H1 (cell line): ENCODE data around the gene SLC28A1.

ENCODE experiments used
- BACH1 ChIP-seq: IDR thresholded peaks from 2 replicates; pipeline ENCODE4 v1.6.1; 2012; ENCODE audit warnings: low read length, improper control_type of control experiment
- CBX8 ChIP-seq: fragments of 300-800, 300-1000 bp; sonication (generic); IDR thresholded peaks from 2 replicates; pipeline ENCODE4 v1.7.1; 2016; ENCODE audit warnings: low read depth, low read length, borderline replicate concordance
- CREB1 ChIP-seq: IDR thresholded peaks from 2 replicates; pipeline ENCODE4 v1.6.1; 2012; ENCODE audit warnings: inconsistent platforms
- EP300 ChIP-seq, 2 experiments: IDR thresholded peaks; 1 replicate in 1 of 2; 2 replicates in 1 of 2; pipeline ENCODE4 v1.6.1; 2011 to 2012; ENCODE audit warnings: low read depth in 2 of 2, low read length in 2 of 2, mild to moderate bottlenecking in 2 of 2, borderline replicate concordance in 1 of 2, inconsistent platforms in 1 of 2, moderate library complexity in 1 of 2
- MAX ChIP-seq: IDR thresholded peaks from 2 replicates; pipeline ENCODE4 v1.6.1; 2012; ENCODE audit warnings: inconsistent platforms
- PHF8 ChIP-seq: fragments of 200-600 bp; sonication (generic); conservative IDR thresholded peaks from 2 replicates; pipeline ENCODE4 v1.7.1; 2012; ENCODE audit warnings: low read depth, mild to moderate bottlenecking, inconsistent platforms, low read length, moderate library complexity
- POLR2A ChIP-seq, 2 experiments: IDR thresholded peaks; 1 replicate in 1 of 2; 2 replicates in 1 of 2; pipeline ENCODE4 v1.6.1; 2011; ENCODE audit warnings: low read depth in 2 of 2, low read length in 2 of 2, mild to moderate bottlenecking in 2 of 2; ENCODE audit errors: control extremely low read depth in 1 of 2
- RAD21 ChIP-seq, 2 experiments: IDR thresholded peaks in 1 of 2; conservative IDR thresholded peaks in 1 of 2; 2 replicates each; pipeline ENCODE4 v1.6.1; 2011; ENCODE audit warnings: low read depth in 2 of 2, low read length in 2 of 2, improper control_type of control experiment in 1 of 2, inconsistent platforms in 1 of 2, mild to moderate bottlenecking in 1 of 2, moderate library complexity in 1 of 2
- SP2 ChIP-seq: IDR thresholded peaks from 2 replicates; pipeline ENCODE4 v1.6.1; 2012; ENCODE audit warnings: mild to moderate bottlenecking, low read length, inconsistent platforms
- SRF ChIP-seq: IDR thresholded peaks from 2 replicates; pipeline ENCODE4 v1.6.1; 2011; ENCODE audit warnings: mild to moderate bottlenecking, low read depth, low read length, moderate library complexity
- USF2 ChIP-seq: IDR thresholded peaks from 2 replicates; pipeline ENCODE4 v1.6.1; 2011; ENCODE audit warnings: low read length, improper control_type of control experiment
- TF ChIP-seq, protein P1 (sequence below), 3 experiments: IDR thresholded peaks; 1 replicate in 2 of 3; 2 replicates in 1 of 3; pipeline versions ENCODE4 v1.5.1 to v1.6.1; 2011; ENCODE audit warnings: low read length in 3 of 3, mild to moderate bottlenecking in 3 of 3, inconsistent platforms in 2 of 3, low read depth in 1 of 3, moderate library complexity in 1 of 3; ENCODE audit not compliant: insufficient read depth in 1 of 3; ENCODE audit errors: control extremely low read depth in 1 of 3
- TF ChIP-seq, protein P2 (sequence below): fragments of 300-600 bp; sonication (generic); IDR thresholded peaks from 2 replicates; pipeline ENCODE4 v1.7.1; 2012; ENCODE audit warnings: low read length, moderate library complexity, mild to moderate bottlenecking, inconsistent platforms; ENCODE audit not compliant: insufficient replicate concordance

- no peak for TF ChIP-seq USF2
- no peak for TF ChIP-seq CREB1
- TF ChIP-seq RAD21 (IDR thresholded peaks at IDR 0.05 in 1 of 2, conservative IDR thresholded peaks at IDR 0.05 in 1 of 2; ENCODE audit: low read depth in 2 of 2, low read length in 2 of 2): no peak
- no peak for TF ChIP-seq EP300 (IDR thresholded peaks at IDR 0.05; ENCODE audit: borderline replicate concordance in 1 of 2, low read depth in 2 of 2, low read length in 2 of 2)
- TF ChIP-seq, protein P1, sequence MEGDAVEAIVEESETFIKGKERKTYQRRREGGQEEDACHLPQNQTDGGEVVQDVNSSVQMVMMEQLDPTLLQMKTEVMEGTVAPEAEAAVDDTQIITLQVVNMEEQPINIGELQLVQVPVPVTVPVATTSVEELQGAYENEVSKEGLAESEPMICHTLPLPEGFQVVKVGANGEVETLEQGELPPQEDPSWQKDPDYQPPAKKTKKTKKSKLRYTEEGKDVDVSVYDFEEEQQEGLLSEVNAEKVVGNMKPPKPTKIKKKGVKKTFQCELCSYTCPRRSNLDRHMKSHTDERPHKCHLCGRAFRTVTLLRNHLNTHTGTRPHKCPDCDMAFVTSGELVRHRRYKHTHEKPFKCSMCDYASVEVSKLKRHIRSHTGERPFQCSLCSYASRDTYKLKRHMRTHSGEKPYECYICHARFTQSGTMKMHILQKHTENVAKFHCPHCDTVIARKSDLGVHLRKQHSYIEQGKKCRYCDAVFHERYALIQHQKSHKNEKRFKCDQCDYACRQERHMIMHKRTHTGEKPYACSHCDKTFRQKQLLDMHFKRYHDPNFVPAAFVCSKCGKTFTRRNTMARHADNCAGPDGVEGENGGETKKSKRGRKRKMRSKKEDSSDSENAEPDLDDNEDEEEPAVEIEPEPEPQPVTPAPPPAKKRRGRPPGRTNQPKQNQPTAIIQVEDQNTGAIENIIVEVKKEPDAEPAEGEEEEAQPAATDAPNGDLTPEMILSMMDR (IDR thresholded peaks at IDR 0.05; ENCODE audit: control extremely low read depth in 1 of 3, insufficient read depth in 1 of 3, low read depth in 1 of 3, low read length in 3 of 3): no peak
- TF ChIP-seq PHF8: no peak
- no peak for TF ChIP-seq CBX8
- no peak for TF ChIP-seq POLR2A (IDR thresholded peaks at IDR 0.05; ENCODE audit: control extremely low read depth in 1 of 2, low read depth in 2 of 2, low read length in 2 of 2)
- no peak for TF ChIP-seq BACH1
- TF ChIP-seq, protein P2, sequence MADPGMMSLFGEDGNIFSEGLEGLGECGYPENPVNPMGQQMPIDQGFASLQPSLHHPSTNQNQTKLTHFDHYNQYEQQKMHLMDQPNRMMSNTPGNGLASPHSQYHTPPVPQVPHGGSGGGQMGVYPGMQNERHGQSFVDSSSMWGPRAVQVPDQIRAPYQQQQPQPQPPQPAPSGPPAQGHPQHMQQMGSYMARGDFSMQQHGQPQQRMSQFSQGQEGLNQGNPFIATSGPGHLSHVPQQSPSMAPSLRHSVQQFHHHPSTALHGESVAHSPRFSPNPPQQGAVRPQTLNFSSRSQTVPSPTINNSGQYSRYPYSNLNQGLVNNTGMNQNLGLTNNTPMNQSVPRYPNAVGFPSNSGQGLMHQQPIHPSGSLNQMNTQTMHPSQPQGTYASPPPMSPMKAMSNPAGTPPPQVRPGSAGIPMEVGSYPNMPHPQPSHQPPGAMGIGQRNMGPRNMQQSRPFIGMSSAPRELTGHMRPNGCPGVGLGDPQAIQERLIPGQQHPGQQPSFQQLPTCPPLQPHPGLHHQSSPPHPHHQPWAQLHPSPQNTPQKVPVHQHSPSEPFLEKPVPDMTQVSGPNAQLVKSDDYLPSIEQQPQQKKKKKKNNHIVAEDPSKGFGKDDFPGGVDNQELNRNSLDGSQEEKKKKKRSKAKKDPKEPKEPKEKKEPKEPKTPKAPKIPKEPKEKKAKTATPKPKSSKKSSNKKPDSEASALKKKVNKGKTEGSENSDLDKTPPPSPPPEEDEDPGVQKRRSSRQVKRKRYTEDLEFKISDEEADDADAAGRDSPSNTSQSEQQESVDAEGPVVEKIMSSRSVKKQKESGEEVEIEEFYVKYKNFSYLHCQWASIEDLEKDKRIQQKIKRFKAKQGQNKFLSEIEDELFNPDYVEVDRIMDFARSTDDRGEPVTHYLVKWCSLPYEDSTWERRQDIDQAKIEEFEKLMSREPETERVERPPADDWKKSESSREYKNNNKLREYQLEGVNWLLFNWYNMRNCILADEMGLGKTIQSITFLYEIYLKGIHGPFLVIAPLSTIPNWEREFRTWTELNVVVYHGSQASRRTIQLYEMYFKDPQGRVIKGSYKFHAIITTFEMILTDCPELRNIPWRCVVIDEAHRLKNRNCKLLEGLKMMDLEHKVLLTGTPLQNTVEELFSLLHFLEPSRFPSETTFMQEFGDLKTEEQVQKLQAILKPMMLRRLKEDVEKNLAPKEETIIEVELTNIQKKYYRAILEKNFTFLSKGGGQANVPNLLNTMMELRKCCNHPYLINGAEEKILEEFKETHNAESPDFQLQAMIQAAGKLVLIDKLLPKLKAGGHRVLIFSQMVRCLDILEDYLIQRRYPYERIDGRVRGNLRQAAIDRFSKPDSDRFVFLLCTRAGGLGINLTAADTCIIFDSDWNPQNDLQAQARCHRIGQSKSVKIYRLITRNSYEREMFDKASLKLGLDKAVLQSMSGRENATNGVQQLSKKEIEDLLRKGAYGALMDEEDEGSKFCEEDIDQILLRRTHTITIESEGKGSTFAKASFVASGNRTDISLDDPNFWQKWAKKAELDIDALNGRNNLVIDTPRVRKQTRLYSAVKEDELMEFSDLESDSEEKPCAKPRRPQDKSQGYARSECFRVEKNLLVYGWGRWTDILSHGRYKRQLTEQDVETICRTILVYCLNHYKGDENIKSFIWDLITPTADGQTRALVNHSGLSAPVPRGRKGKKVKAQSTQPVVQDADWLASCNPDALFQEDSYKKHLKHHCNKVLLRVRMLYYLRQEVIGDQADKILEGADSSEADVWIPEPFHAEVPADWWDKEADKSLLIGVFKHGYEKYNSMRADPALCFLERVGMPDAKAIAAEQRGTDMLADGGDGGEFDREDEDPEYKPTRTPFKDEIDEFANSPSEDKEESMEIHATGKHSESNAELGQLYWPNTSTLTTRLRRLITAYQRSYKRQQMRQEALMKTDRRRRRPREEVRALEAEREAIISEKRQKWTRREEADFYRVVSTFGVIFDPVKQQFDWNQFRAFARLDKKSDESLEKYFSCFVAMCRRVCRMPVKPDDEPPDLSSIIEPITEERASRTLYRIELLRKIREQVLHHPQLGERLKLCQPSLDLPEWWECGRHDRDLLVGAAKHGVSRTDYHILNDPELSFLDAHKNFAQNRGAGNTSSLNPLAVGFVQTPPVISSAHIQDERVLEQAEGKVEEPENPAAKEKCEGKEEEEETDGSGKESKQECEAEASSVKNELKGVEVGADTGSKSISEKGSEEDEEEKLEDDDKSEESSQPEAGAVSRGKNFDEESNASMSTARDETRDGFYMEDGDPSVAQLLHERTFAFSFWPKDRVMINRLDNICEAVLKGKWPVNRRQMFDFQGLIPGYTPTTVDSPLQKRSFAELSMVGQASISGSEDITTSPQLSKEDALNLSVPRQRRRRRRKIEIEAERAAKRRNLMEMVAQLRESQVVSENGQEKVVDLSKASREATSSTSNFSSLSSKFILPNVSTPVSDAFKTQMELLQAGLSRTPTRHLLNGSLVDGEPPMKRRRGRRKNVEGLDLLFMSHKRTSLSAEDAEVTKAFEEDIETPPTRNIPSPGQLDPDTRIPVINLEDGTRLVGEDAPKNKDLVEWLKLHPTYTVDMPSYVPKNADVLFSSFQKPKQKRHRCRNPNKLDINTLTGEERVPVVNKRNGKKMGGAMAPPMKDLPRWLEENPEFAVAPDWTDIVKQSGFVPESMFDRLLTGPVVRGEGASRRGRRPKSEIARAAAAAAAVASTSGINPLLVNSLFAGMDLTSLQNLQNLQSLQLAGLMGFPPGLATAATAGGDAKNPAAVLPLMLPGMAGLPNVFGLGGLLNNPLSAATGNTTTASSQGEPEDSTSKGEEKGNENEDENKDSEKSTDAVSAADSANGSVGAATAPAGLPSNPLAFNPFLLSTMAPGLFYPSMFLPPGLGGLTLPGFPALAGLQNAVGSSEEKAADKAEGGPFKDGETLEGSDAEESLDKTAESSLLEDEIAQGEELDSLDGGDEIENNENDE: no peak
- TF ChIP-seq MAX: no peak
- TF ChIP-seq SP2: no peak
- no peak for TF ChIP-seq SRF
Measured at GRCh38 chr15:84835661-84836337, 48.7 kb upstream of the SLC28A1 start.
